B cell (primary cell): Measurements from ENCODE around the gene RAD51B. TPM values are rescaled to one million over a fixed set of nuclear protein-coding genes. Genes with fewer than 3 reads are reported as not detected.

ENCODE experiments used
- ATAC-seq: fragments of 200-7000 bp; cut with Tn5 transposase; one replicate; pipeline ENCODE4 v1.10.0; 2021; ENCODE audit warnings: low read depth, mild to moderate bottlenecking, moderate number of reproducible peaks, moderate library complexity
- CTCF ChIA-PET: fragments of 350-600 bp; sonication (Branson Sonifier 250); formaldehyde crosslinking; loops from one replicate; lab custom pipeline; 2021; ENCODE audit warnings: antibody characterized with exemption, inconsistent platforms; lab: Charles Lee
- POLR2A ChIA-PET: fragments of 350-600 bp; sonication (Branson Sonifier 250); formaldehyde crosslinking; loops from one replicate; lab custom pipeline; 2021; ENCODE audit warnings: antibody characterized with exemption; lab: Charles Lee
- DNase-seq: peaks from one replicate; pipeline ENCODE4 v3.0.0; 2013
- H2AFZ ChIP-seq: 2 replicates; pipeline ENCODE4 v1.6.1; 2012; ENCODE audit warnings: mild to moderate bottlenecking, low read depth, low read length; ENCODE audit not compliant: insufficient read depth, poor library complexity, severe bottlenecking
- H3K27ac ChIP-seq, 2 donors: 1 replicate in 1 of 2; 2 replicates in 1 of 2; pipeline ENCODE4 v1.5.1; 2012 to 2013; ENCODE audit warnings: low read length in 2 of 2, mild to moderate bottlenecking in 2 of 2, moderate library complexity in 1 of 2
- H3K27me3 ChIP-seq, 4 experiments: fragments of 200-600 bp in 1 of 4; sonication (generic) in 1 of 4; replicated peaks in 1 of 4; 1 replicate in 2 of 4; 2 replicates in 2 of 4; pipeline versions ENCODE4 v1.6.1 to v1.7.0; 2013 to 2016; ENCODE audit warnings: low read length in 3 of 4, mild to moderate bottlenecking in 2 of 4, mixed read lengths in 1 of 4, moderate library complexity in 1 of 4; ENCODE audit not compliant: insufficient read depth in 4 of 4, control insufficient read depth in 3 of 4; ENCODE audit errors: control extremely low read depth in 1 of 4
- H3K36me3 ChIP-seq, 2 experiments: replicated peaks in 1 of 2; 1 replicate in 1 of 2; 2 replicates in 1 of 2; pipeline versions ENCODE4 v1.6.1 to v1.7.1; 2013; ENCODE audit warnings: low read length in 1 of 2; ENCODE audit not compliant: insufficient read depth in 2 of 2, control insufficient read depth in 1 of 2; ENCODE audit errors: control extremely low read depth in 1 of 2, extremely low read depth in 1 of 2
- H3K4me1 ChIP-seq, 2 donors: fragments of 200-600 bp in 1 of 2; sonication (generic) in 1 of 2; 1 replicate in 1 of 2; 2 replicates in 1 of 2; pipeline versions ENCODE4 v1.5.1 to v1.6.1; 2013 to 2017; ENCODE audit warnings: low read length in 2 of 2; ENCODE audit not compliant: control insufficient read depth in 2 of 2, insufficient read depth in 2 of 2
- H3K4me2 ChIP-seq: replicated peaks from 2 replicates; pipeline ENCODE3; 2012; ENCODE audit warnings: mild to moderate bottlenecking, low read depth, low read length; ENCODE audit not compliant: poor library complexity, severe bottlenecking
- H3K4me3 ChIP-seq, 5 experiments: fragments of 200-600 bp in 1 of 5; sonication (generic) in 1 of 5; 1 replicate in 3 of 5; 2 replicates in 2 of 5; pipeline versions ENCODE4 v1.5.1 to v1.7.0; 2011 to 2016; ENCODE audit warnings: low read length in 4 of 5, mild to moderate bottlenecking in 4 of 5, low read depth in 2 of 5, control low read depth in 1 of 5, moderate library complexity in 1 of 5; ENCODE audit not compliant: insufficient read depth in 1 of 5; ENCODE audit errors: control extremely low read depth in 1 of 5, extremely low read depth in 1 of 5
- H3K79me2 ChIP-seq: fragments of 200-600 bp; sonication (generic); one replicate; pipeline ENCODE4 v1.6.0; 2016; ENCODE audit warnings: low read length; ENCODE audit not compliant: control insufficient read depth, insufficient read depth
- H3K9ac ChIP-seq: fragments of 200-600 bp; sonication (generic); 2 replicates; pipeline ENCODE4 v1.6.1; 2017; ENCODE audit warnings: mild to moderate bottlenecking, low read length, moderate library complexity
- H3K9me3 ChIP-seq, 3 donors: one replicate each; pipeline versions ENCODE4 v1.6.1 to v1.7.1; 2013; ENCODE audit warnings: low read length in 2 of 3; ENCODE audit not compliant: control insufficient read depth in 2 of 3, insufficient read depth in 1 of 3; ENCODE audit errors: control extremely low read depth in 1 of 3
- H4K20me1 ChIP-seq: 2 replicates; pipeline ENCODE4 v1.6.0; 2012; ENCODE audit warnings: mild to moderate bottlenecking, low read length; ENCODE audit not compliant: insufficient read depth, control insufficient read depth, poor library complexity, severe bottlenecking
- H3K27ac Mint-ChIP-seq: one replicate; pipeline ENCODE4 v1.8.0; 2021; ENCODE audit warnings: mixed read lengths
- H3K27me3 Mint-ChIP-seq: one replicate; pipeline ENCODE4 v1.8.0; 2021; ENCODE audit warnings: mixed read lengths
- H3K4me1 Mint-ChIP-seq: one replicate; pipeline ENCODE4 v1.8.0; 2021; ENCODE audit warnings: mixed read lengths
- H3K4me3 Mint-ChIP-seq: one replicate; pipeline ENCODE4 v1.8.0; 2021; ENCODE audit warnings: mixed read lengths
- H3K9me3 Mint-ChIP-seq: one replicate; pipeline ENCODE4 v1.8.0; 2022; ENCODE audit warnings: mixed read lengths; ENCODE audit not compliant: insufficient read depth
- CTCF ChIP-seq: fragments of 200-600 bp; IDR thresholded peaks from one replicate; pipeline ENCODE4 v1.8.0; 2022; ENCODE audit warnings: antibody characterized with exemption, mild to moderate bottlenecking
- EZH2 ChIP-seq: IDR thresholded peaks from 2 replicates; pipeline ENCODE4 v1.6.1; 2012; ENCODE audit warnings: borderline replicate concordance, low read depth, mild to moderate bottlenecking, moderate library complexity, low read length; ENCODE audit not compliant: insufficient read depth, poor library complexity, severe bottlenecking
- WGBS: methylation state at CpG from one replicate; pipeline ENCODE4 v1.1.5; 2013; ENCODE audit warnings: missing lambda C conversion rate; ENCODE audit not compliant: insufficient coverage; 5-methylcytosine and 5-hydroxymethylcytosine counted together
- intact Hi-C: fragments of 100-400 bp; cut with micrococcal nuclease; formaldehyde crosslinking; loops from one replicate; pipeline ENCODE4 v1.10.0; 2022
- polyA plus RNA-seq: library from polyadenylated mRNA; depleted of rRNA; stranded (reverse); fragments of >200 nt; gene quantifications from 2 replicates; pipeline ENCODE4 v1.2.3, GENCODE V29; 2012
- total RNA-seq, 2 donors: library from RNA; stranded (reverse); fragments of 120-200 nt in 1 of 2; gene quantifications; 1 replicate in 1 of 2; 2 replicates in 1 of 2; pipeline versions ENCODE4 v1.2.3 to v1.2.4, GENCODE V29; 2013 to 2022

The RAD51B gene
- total and polyA plus RNA-seq, 2 donors (not counting 1 experiment from before 2014, with no cell fraction given), result 6.5 to 60.6 TPM

- no peaks in the 10 kb centered on the region for H4K20me1 ChIP-seq
- no peak overlapping the region for H3K4me2 ChIP-seq
- no peak overlapping the region for H2AFZ ChIP-seq
- ATAC-seq (no peak), DNase-seq (no peak)
- H3K27me3 ChIP-seq, result no peaks in the 10 kb centered on the region
- H3K4me1 ChIP-seq, result peaks cover 0 to 6% of the 10 kb centered on the region in 2 donors
- no peaks in the 10 kb centered on the region for H3K9me3 Mint-ChIP-seq
- no peak overlapping the region for H3K27ac Mint-ChIP-seq
- no peak overlapping the region for H3K9ac ChIP-seq
- H3K27me3 Mint-ChIP-seq, result no peaks in the 10 kb centered on the region
- no peaks in the 10 kb centered on the region for H3K79me2 ChIP-seq
- H3K4me1 Mint-ChIP-seq, result peaks cover 10% of the 10 kb centered on the region
- POLR2A ChIA-PET, result no interaction called here
- H3K27ac ChIP-seq, result no peak overlapping the region
- H3K4me3 ChIP-seq, result no peak overlapping the region
- H3K4me3 Mint-ChIP-seq, result no peak overlapping the region
- no peaks in the 10 kb centered on the region for H3K36me3 ChIP-seq
- TF ChIP-seq EZH2 (no peak), CTCF (no peak)
- H3K9me3 ChIP-seq, result no peaks in the 10 kb centered on the region
- CTCF ChIA-PET, result no interaction called here
- intact Hi-C loops, result no loop called here
Observed at GRCh38 chr14:68016255-68016914, 196.8 kb downstream of the RAD51B start.

GRCh38 chr14:68018598-68018997 is 199.0 kb downstream of the RAD51B start:
- 100% methylated on average over 1 of the region's 1 CpG for WGBS
- POLR2A ChIA-PET, result no interaction called here

More at GRCh38 chr14:68018598-68018997, 199.0 kb downstream of the RAD51B start:
- CTCF ChIA-PET, result interaction anchor here (0.7 kb wide), 1 partner anchor 160 kb away, joined by 3 read pairs; no protein-coding TSS in a partner anchor
- Mint-ChIP-seq H3K27ac (no peak overlapping the region), H3K9me3 (peaks cover 10% of the 10 kb centered on the region), H3K4me1 (peaks cover 13% of the 10 kb centered on the region), H3K27me3 (no peaks in the 10 kb centered on the region), H3K4me3 (no peak overlapping the region)
- ATAC-seq (no peak), DNase-seq (no peak)
- no peak overlapping the region for H3K4me3 ChIP-seq
- H3K4me2 ChIP-seq, result no peak overlapping the region
- no peak overlapping the region for H3K9ac ChIP-seq
- no peaks in the 10 kb centered on the region for H3K36me3 ChIP-seq
- peaks cover 0 to 6% (median 1%) of the 10 kb centered on the region in 3 donors for H3K9me3 ChIP-seq
- H4K20me1 ChIP-seq, result no peaks in the 10 kb centered on the region
- peaks cover 0 to 6% of the 10 kb centered on the region in 2 donors for H3K4me1 ChIP-seq
- no peak overlapping the region for H2AFZ ChIP-seq
- no peak overlapping the region for H3K27ac ChIP-seq
- TF ChIP-seq CTCF (no peak), EZH2 (no peak)
- H3K79me2 ChIP-seq, result no peaks in the 10 kb centered on the region
- intact Hi-C loops, result no loop called here
- no peaks in the 10 kb centered on the region for H3K27me3 ChIP-seq
